Endothelial cell of umbilical vein (primary cell): ENCODE data around the gene LINC00237. TPM values are rescaled to one million over a fixed set of nuclear protein-coding genes. Genes with fewer than 3 reads are reported as not detected.
A peak's percentile ranks its signal among the peaks of the same experiment; 100 is the strongest.

ENCODE experiments used
- Bru-seq: library from RNA; stranded (reverse); fragments of 400-500 nt; gene quantifications from one replicate; lab custom pipeline; 2021; lab: Mats Ljungman, UMichigan
- BruChase-seq, 2 experiments: library from RNA; stranded (reverse); fragments of 400-500 nt; gene quantifications; one replicate each; lab custom pipeline; 2021; lab: Mats Ljungman, UMichigan
- BruUV-seq: library from RNA; stranded (reverse); fragments of 400-500 nt; replicated peaks from 2 replicates; lab custom pipeline; 2021; lab: Mats Ljungman, UMichigan
- CTCF ChIA-PET: fragments of 300-600, 350-600 bp; sonication (Branson Sonifier 250); formaldehyde crosslinking; loops from one replicate; lab custom pipeline; 2021; ENCODE audit warnings: antibody characterized with exemption, inconsistent platforms; lab: Charles Lee
- POLR2A ChIA-PET: fragments of 300-600, 350-600 bp; sonication (Branson Sonifier 250); formaldehyde crosslinking; loops from one replicate; lab custom pipeline; 2021; ENCODE audit warnings: antibody characterized with exemption, inconsistent platforms; lab: Charles Lee
- DNase-seq: peaks from one replicate; pipeline ENCODE4 v3.0.0-alpha.2; 2011; ENCODE audit warnings: low read depth, low spot score
- FAIRE-seq: peaks from 2 replicates; lab custom pipeline; 2011; peaks lifted over from hg19 to GRCh38; lab: Jason Lieb, UNC
- H2AFZ ChIP-seq: 2 replicates; pipeline ENCODE4 v1.6.0; 2012; ENCODE audit warnings: low read depth, low read length, control low read depth, inconsistent platforms
- H3K27ac ChIP-seq: 2 replicates; pipeline ENCODE4 v1.5.1; 2011; ENCODE audit warnings: low read depth, mild to moderate bottlenecking, control low read depth, low read length, moderate library complexity; ENCODE audit not compliant: insufficient read depth
- H3K27me3 ChIP-seq, 2 experiments: 2 replicates each; pipeline versions ENCODE4 v1.6.0 to v1.6.1; 2011; ENCODE audit warnings: low read length in 2 of 2, mixed read lengths in 1 of 2; ENCODE audit not compliant: control insufficient read depth in 2 of 2, insufficient read depth in 2 of 2
- H3K36me3 ChIP-seq, 2 experiments: 2 replicates in 1 of 2; 3 replicates in 1 of 2; pipeline ENCODE4 v1.5.1; 2011; ENCODE audit warnings: low read length in 2 of 2, mild to moderate bottlenecking in 1 of 2, moderate library complexity in 1 of 2; ENCODE audit not compliant: control insufficient read depth in 2 of 2, insufficient read depth in 2 of 2; ENCODE audit errors: extremely low read depth in 1 of 2
- H3K4me1 ChIP-seq: 3 replicates; pipeline ENCODE4 v1.5.1; 2011; ENCODE audit warnings: mild to moderate bottlenecking, low read length; ENCODE audit not compliant: control insufficient read depth, insufficient read depth; ENCODE audit errors: extremely low read depth
- H3K4me2 ChIP-seq: 2 replicates; pipeline ENCODE4 v1.6.1; 2011; ENCODE audit warnings: low read length, control low read depth, mixed read lengths; ENCODE audit not compliant: insufficient read depth
- H3K4me3 ChIP-seq, 3 experiments: fragments of 200-600 bp in 1 of 3; sonication (generic), shearing (Covaris generic) in 1 of 3; replicated peaks in 1 of 3; 2 replicates each; pipeline ENCODE4 v1.5.1; 2011 to 2016; ENCODE audit warnings: control low read depth in 3 of 3, low read length in 3 of 3, mild to moderate bottlenecking in 2 of 3, inconsistent platforms in 1 of 3, low read depth in 1 of 3, moderate library complexity in 1 of 3; ENCODE audit not compliant: insufficient read depth in 1 of 3
- H3K79me2 ChIP-seq: 2 replicates; pipeline ENCODE4 v1.6.0; 2012; ENCODE audit warnings: low read length, inconsistent platforms; ENCODE audit not compliant: control insufficient read depth, insufficient read depth
- H3K9ac ChIP-seq: replicated peaks from 2 replicates; pipeline ENCODE3; 2011; ENCODE audit warnings: low read length, control low read depth; ENCODE audit not compliant: insufficient read depth; ENCODE audit errors: extremely low read depth
- H3K9me1 ChIP-seq: replicated peaks from 3 replicates; pipeline ENCODE4 v1.6.0; 2011; ENCODE audit warnings: mild to moderate bottlenecking, low read length; ENCODE audit not compliant: control insufficient read depth, insufficient read depth; ENCODE audit errors: extremely low read depth
- H3K9me3 ChIP-seq: replicated peaks from 2 replicates; pipeline ENCODE4 v1.5.1; 2012; ENCODE audit warnings: low read length, inconsistent platforms; ENCODE audit not compliant: control insufficient read depth, insufficient read depth
- H4K20me1 ChIP-seq: replicated peaks from 2 replicates; pipeline ENCODE3; 2011; ENCODE audit warnings: mild to moderate bottlenecking, low read length; ENCODE audit not compliant: control insufficient read depth, insufficient read depth; ENCODE audit errors: extremely low read depth
- CTCF ChIP-seq, 2 donors: IDR thresholded peaks; 1 replicate in 1 of 2; 2 replicates in 1 of 2; pipeline ENCODE4 v1.5.1; 2011; ENCODE audit warnings: low read length in 2 of 2, mild to moderate bottlenecking in 2 of 2, moderate library complexity in 2 of 2, control low read depth in 1 of 2, inconsistent platforms in 1 of 2, low read depth in 1 of 2; ENCODE audit not compliant: insufficient read depth in 1 of 2; ENCODE audit errors: extremely low read depth in 1 of 2
- EZH2 ChIP-seq: IDR thresholded peaks from 2 replicates; pipeline ENCODE4 v1.6.1; 2012; ENCODE audit warnings: borderline replicate concordance, low read depth, mild to moderate bottlenecking, moderate library complexity, low read length, inconsistent platforms; ENCODE audit not compliant: severe bottlenecking
- FOS ChIP-seq: IDR thresholded peaks from 2 replicates; pipeline ENCODE4 v1.6.1; 2011; ENCODE audit warnings: mild to moderate bottlenecking, low read length, moderate library complexity, borderline replicate concordance; ENCODE audit not compliant: insufficient read depth
- JUN ChIP-seq: IDR thresholded peaks from 2 replicates; pipeline ENCODE4 v1.6.1; 2011; ENCODE audit warnings: borderline replicate concordance, low read depth; ENCODE audit not compliant: insufficient read length, insufficient read depth
- POLR2A ChIP-seq: IDR thresholded peaks from 2 replicates; pipeline ENCODE4 v1.6.1; 2012; ENCODE audit warnings: low read depth, mild to moderate bottlenecking, control low read depth, low read length
- dilution Hi-C: fragments of 300-500 bp; cut with MboI; formaldehyde crosslinking; loops from one replicate; pipeline ENCODE4 v1.15.0; 2019; ENCODE audit warnings: low sequenced_read_pairs; ENCODE audit not compliant: extremely low pct_ligation_motif_present
- intact Hi-C: fragments of 100-400 bp; cut with micrococcal nuclease; formaldehyde crosslinking; loops from one replicate; pipeline ENCODE4 v1.10.0; 2022
- long read RNA-seq: library from polyadenylated mRNA; stranded (forward); transcript quantifications from one replicate; pipeline ENCODE4 v2.0.0, GENCODE V29; 2021
- polyA minus RNA-seq, 3 experiments: library from RNA; depleted of rRNA, polyadenylated mRNA; stranded (reverse); fragments of >200 nt; gene quantifications; 1 replicate in 1 of 3; 2 replicates in 2 of 3; pipeline ENCODE4 v1.2.3, GENCODE V29; 2011
- polyA plus RNA-seq, 4 experiments: library from polyadenylated mRNA; depleted of rRNA in 3 of 4; stranded (reverse) in 3 of 4; unstranded in 1 of 4; fragments of >200 nt; gene quantifications; 2 replicates each; pipeline versions ENCODE4 v1.2.1 to v1.2.3, GENCODE V29; 2011 to 2012; ENCODE audit warnings: missing spikeins in 1 of 4
- total RNA-seq: library from RNA; stranded (reverse); gene quantifications from 2 replicates; pipeline ENCODE4 v1.2.3, GENCODE V29; 2021

LINC00237 gene
- total RNA-seq (not detected in 2 replicates), polyA plus RNA-seq (not detected in 2 replicates), polyA minus RNA-seq (not detected in 2 replicates), Bru-seq, nascent RNA (not detected), BruChase-seq, experiment 1, labeled RNA remaining after a 6-hour chase (not detected), BruChase-seq, experiment 2, labeled RNA remaining after a 2-hour chase (not detected)
- not detected in 2 replicates for polyA plus RNA-seq (2011; cell fraction: cytosol; rRNA removed)
- polyA plus RNA-seq (2011; cell fraction: nucleus; rRNA removed) = not detected in 2 replicates
- not detected in 2 replicates for polyA plus RNA-seq (2012)
- not detected for polyA minus RNA-seq (2011; cell fraction: cytosol; rRNA and poly(A)+ RNA removed)
- not detected in 2 replicates for polyA minus RNA-seq (2011; cell fraction: nucleus; rRNA and poly(A)+ RNA removed)
- long read RNA-seq = 0 reads

GRCh38 chr20:21106171-21107017, at the start of gene LINC00237:
Gene LINC00237, minus strand, starts transcription at chr20:21106358.
- dilution Hi-C loops = no loop called here
- Histone ChIP-seq H3K27me3 (peaks cover 70 to 84% of the 10 kb centered on the region in 2 experiments), H3K4me3 (no peak within 1 kb of the TSS), H3K4me1 (peaks cover 3% of the 10 kb centered on the region), H3K9me3 (no peaks in the 10 kb centered on the region), H3K79me2 (no peaks in the 10 kb centered on the region), H3K9me1 (no peaks in the 10 kb centered on the region), H3K27ac (no peak within 1 kb of the TSS), H3K4me2 (no peak within 1 kb of the TSS), H4K20me1 (no peaks in the 10 kb centered on the region), H2AFZ (no peak within 1 kb of the TSS), H3K36me3 (no peaks in the 10 kb centered on the region), H3K9ac (no peak within 1 kb of the TSS)
- intact Hi-C loops = no loop called here
- no TSS peak for BruUV-seq
- no peak for DNase-seq
- POLR2A ChIA-PET = no interaction called here
- no peak for FAIRE-seq
- CTCF ChIA-PET = no interaction called here
- TF ChIP-seq EZH2 = peak; percentile 99
- TF ChIP-seq POLR2A = no peak
- TF ChIP-seq JUN = no peak
- TF ChIP-seq FOS = no peak
- TF ChIP-seq CTCF (IDR thresholded peaks at IDR 0.05; ENCODE audit: extremely low read depth in 1 of 2, insufficient read depth in 1 of 2, low read depth in 1 of 2, low read length in 2 of 2) = no peak
